PC-3 (cell line): ENCODE measurements around the gene SLC6A4. TPM values are rescaled to one million over a fixed set of nuclear protein-coding genes. Genes with fewer than 3 reads are reported as not detected.

Experiments used
- ATAC-seq: fragments of 200-7000 bp; cut with Tn5 transposase; 2 replicates; pipeline ENCODE4 v1.9.1; 2020; ENCODE audit warnings: mild to moderate bottlenecking, moderate library complexity
- BruUV-seq: library from RNA; stranded (reverse); fragments of 400-500 nt; replicated peaks from 2 replicates; lab custom pipeline; 2021; lab: Mats Ljungman, UMichigan
- CTCF ChIA-PET: fragments of 300-600 bp; sonication (Branson Sonifier 250); formaldehyde crosslinking; loops from one replicate; lab custom pipeline; 2022; ENCODE audit warnings: antibody characterized with exemption; lab: Charles Lee
- POLR2A ChIA-PET: fragments of 300-600 bp; sonication (Branson Sonifier 250); formaldehyde crosslinking; loops from one replicate; lab custom pipeline; 2022; ENCODE audit warnings: antibody characterized with exemption; ENCODE audit not compliant: unreplicated experiment; lab: Charles Lee
- DNase-seq: peaks from one replicate; pipeline ENCODE4 v3.0.0-alpha.2; 2015
- H2AFZ ChIP-seq: fragments of 300-600 bp; sonication (generic); 2 replicates; pipeline ENCODE4 v1.6.0; 2016; ENCODE audit warnings: antibody characterized with exemption, low read length
- H3F3A ChIP-seq: fragments of 300-600 bp; sonication (generic); one replicate; pipeline ENCODE4 v1.6.0; 2017; ENCODE audit warnings: antibody characterized with exemption, low read length, control low read depth, mild to moderate bottlenecking; ENCODE audit not compliant: unreplicated experiment
- H3K27ac ChIP-seq: fragments of 300-600 bp; sonication (generic); 2 replicates; pipeline ENCODE4 v1.5.1; 2016; ENCODE audit warnings: mild to moderate bottlenecking, low read length
- H3K27me3 ChIP-seq: fragments of 300-600 bp; sonication (generic); 2 replicates; pipeline ENCODE4 v1.6.1; 2016; ENCODE audit warnings: low read length, mixed read lengths
- H3K36me3 ChIP-seq: fragments of 300-600 bp; sonication (generic); 2 replicates; pipeline ENCODE4 v1.6.1; 2016; ENCODE audit warnings: low read depth, mixed run types, low read length, mixed read lengths
- H3K4me1 ChIP-seq: fragments of 300-600 bp; sonication (generic); 2 replicates; pipeline ENCODE4 v1.5.1; 2016; ENCODE audit warnings: low read length; ENCODE audit not compliant: insufficient read depth
- H3K4me2 ChIP-seq: fragments of 300-600 bp; sonication (generic); 2 replicates; pipeline ENCODE4 v1.6.0; 2016; ENCODE audit warnings: low read length
- H3K4me3 ChIP-seq: fragments of 300-600 bp; sonication (generic); 2 replicates; pipeline ENCODE4 v1.5.1; 2016; ENCODE audit warnings: mild to moderate bottlenecking, low read length, mixed read lengths
- H3K79me2 ChIP-seq: fragments of 300-600 bp; sonication (generic); 2 replicates; pipeline ENCODE4 v1.6.1; 2017; ENCODE audit warnings: low read length, mixed read lengths
- H3K9ac ChIP-seq: fragments of 300-600 bp; sonication (generic); 2 replicates; pipeline ENCODE4 v1.6.0; 2016; ENCODE audit warnings: mild to moderate bottlenecking, low read length
- H3K9me2 ChIP-seq: fragments of 300-600 bp; sonication (generic); replicated peaks from 2 replicates; pipeline ENCODE4 v1.6.1; 2016; ENCODE audit warnings: mixed run types, low read length, mixed read lengths
- H3K9me3 ChIP-seq: fragments of 300-600 bp; sonication (generic); 2 replicates; pipeline ENCODE4 v1.6.1; 2016; ENCODE audit warnings: low read length, mixed read lengths
- H4K20me1 ChIP-seq: fragments of 300-600 bp; sonication (generic); 2 replicates; pipeline ENCODE4 v1.6.1; 2016; ENCODE audit warnings: low read length, mixed read lengths
- EZH2 ChIP-seq: fragments of 300-600 bp; sonication (generic); IDR thresholded peaks from one replicate; pipeline ENCODE4 v1.6.1; 2017; ENCODE audit warnings: antibody characterized with exemption, mild to moderate bottlenecking, low read length; ENCODE audit not compliant: unreplicated experiment
- EZH2phosphoT487 ChIP-seq: fragments of 300-600 bp; sonication (generic); IDR thresholded peaks from 2 replicates; pipeline ENCODE4 v1.6.1; 2018; ENCODE audit warnings: mild to moderate bottlenecking, antibody characterized with exemption, low read length, borderline replicate concordance
- intact Hi-C: fragments of 100-400 bp; cut with micrococcal nuclease; formaldehyde crosslinking; loops from 2 replicates; pipeline ENCODE4 v1.9.0; 2023
- total RNA-seq: library from RNA; depleted of rRNA; stranded (reverse); fragments of >200 nt; gene quantifications from 2 replicates; pipeline ENCODE4 v1.2.3, GENCODE V29; 2014
- TF ChIP-seq, protein P1 (sequence below): fragments of 300-600 bp; sonication (generic); conservative IDR thresholded peaks from 2 replicates; pipeline ENCODE4 v1.5.1; 2017; ENCODE audit warnings: antibody characterized with exemption, low read depth, mild to moderate bottlenecking, low read length

Gene SLC6A4
- total RNA-seq, 1 experiment from 2014 or later: not detected

DNA sequence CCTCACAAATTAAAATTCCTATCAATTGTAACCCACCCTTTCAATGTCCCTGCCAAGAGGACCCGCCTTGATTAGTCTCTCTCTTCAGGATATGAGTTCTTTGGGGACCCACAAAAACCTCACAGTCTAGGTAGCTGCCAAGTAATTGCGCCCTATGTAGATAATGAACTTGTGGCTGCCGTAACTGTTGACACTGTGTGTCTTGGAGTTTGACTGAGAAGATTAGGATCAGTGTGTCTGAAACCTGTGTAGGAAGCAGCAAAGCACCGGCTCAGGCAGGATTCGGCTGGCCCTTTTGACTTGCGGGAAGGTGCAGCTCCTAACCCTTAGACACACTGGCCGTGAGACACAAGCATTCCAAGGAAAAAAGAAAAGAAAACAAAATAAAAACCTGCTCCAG is 17.8 kb upstream of the SLC6A4 start:
- Histone ChIP-seq H3K27ac (no peak overlapping the region), H3K9me2 (no peaks in the 10 kb centered on the region), H2AFZ (no peak overlapping the region), H3K79me2 (no peaks in the 10 kb centered on the region), H3K4me3 (no peak overlapping the region), H3K27me3 (no peaks in the 10 kb centered on the region), H3K9ac (no peak overlapping the region), H3K4me2 (no peak overlapping the region), H3K9me3 (no peaks in the 10 kb centered on the region), H3K4me1 (no peaks in the 10 kb centered on the region), H4K20me1 (no peaks in the 10 kb centered on the region), H3F3A (no peaks in the 10 kb centered on the region), H3K36me3 (peaks cover 3% of the 10 kb centered on the region; the same call in 1 of the 2 replicates)
- TF ChIP-seq EZH2 (no peak), EZH2phosphoT487 (no peak)
- TF ChIP-seq, protein P1, sequence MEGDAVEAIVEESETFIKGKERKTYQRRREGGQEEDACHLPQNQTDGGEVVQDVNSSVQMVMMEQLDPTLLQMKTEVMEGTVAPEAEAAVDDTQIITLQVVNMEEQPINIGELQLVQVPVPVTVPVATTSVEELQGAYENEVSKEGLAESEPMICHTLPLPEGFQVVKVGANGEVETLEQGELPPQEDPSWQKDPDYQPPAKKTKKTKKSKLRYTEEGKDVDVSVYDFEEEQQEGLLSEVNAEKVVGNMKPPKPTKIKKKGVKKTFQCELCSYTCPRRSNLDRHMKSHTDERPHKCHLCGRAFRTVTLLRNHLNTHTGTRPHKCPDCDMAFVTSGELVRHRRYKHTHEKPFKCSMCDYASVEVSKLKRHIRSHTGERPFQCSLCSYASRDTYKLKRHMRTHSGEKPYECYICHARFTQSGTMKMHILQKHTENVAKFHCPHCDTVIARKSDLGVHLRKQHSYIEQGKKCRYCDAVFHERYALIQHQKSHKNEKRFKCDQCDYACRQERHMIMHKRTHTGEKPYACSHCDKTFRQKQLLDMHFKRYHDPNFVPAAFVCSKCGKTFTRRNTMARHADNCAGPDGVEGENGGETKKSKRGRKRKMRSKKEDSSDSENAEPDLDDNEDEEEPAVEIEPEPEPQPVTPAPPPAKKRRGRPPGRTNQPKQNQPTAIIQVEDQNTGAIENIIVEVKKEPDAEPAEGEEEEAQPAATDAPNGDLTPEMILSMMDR: no peak
- ChIA-PET POLR2A (no interaction called here), CTCF (no interaction called here)
- BruUV-seq: no TSS peak
- DNase-seq: no peak
- no peak for ATAC-seq
- intact Hi-C loops: no loop called here

DNA sequence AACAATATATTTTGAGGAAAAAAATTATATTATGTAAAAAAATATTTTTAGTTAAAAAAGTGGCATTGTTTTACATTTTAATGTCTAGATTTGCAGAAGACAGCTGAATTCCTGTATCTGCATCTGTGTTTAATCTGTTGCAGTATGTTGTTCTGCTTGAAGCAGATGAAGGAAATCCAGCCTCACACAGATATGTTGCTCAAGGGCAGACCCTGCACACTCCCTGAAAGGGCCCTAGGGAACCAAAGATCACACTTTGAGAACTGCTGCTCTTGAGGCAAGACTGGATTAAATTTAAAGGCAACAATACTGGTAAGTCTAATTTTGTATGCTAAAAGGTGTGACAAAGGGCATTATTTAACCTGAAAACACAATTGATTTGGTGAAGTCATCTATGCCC is 16.4 kb upstream of the SLC6A4 start:
- H4K20me1 ChIP-seq: no peaks in the 10 kb centered on the region
- no peak for ATAC-seq
- no peak overlapping the region for H3K9ac ChIP-seq
- DNase-seq: no peak
- intact Hi-C loops: no loop called here
- H3K9me2 ChIP-seq: no peaks in the 10 kb centered on the region
- peaks cover 8% of the 10 kb centered on the region for H3K36me3 ChIP-seq
- H2AFZ ChIP-seq: no peak overlapping the region
- no peaks in the 10 kb centered on the region for H3K79me2 ChIP-seq
- H3K27me3 ChIP-seq: no peaks in the 10 kb centered on the region
- no peak overlapping the region for H3K27ac ChIP-seq
- H3F3A ChIP-seq: no peaks in the 10 kb centered on the region
- POLR2A ChIA-PET: no interaction called here
- TF ChIP-seq EZH2phosphoT487: no peak
- TF ChIP-seq, protein P1: no peak
- TF ChIP-seq EZH2: no peak
- no peak overlapping the region for H3K4me3 ChIP-seq
- CTCF ChIA-PET: no interaction called here
- H3K4me2 ChIP-seq: no peak overlapping the region
- no TSS peak for BruUV-seq
- no peaks in the 10 kb centered on the region for H3K9me3 ChIP-seq
- H3K4me1 ChIP-seq: no peaks in the 10 kb centered on the region

DNA sequence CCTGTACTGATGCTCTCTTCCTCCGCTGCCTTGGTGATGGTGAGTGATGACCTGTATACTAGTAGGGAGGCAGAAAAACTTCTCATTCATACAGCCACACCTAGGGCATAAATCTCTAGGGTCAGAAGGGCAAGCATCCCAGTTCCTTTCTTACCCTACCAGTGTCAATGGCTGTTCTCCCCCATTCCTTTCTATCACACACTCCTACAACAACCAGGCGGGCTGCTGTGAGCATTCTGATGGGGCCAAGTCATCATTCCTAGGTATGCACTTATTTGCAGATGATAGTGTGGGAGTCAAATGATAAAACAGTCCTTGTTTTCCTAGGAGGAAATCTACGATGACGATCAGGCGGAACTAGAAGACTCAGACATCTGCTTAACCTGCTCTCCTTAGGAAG is 14.0 kb upstream of the SLC6A4 start:
- intact Hi-C loops: no loop called here
- no peak overlapping the region for H3K27ac ChIP-seq
- POLR2A ChIA-PET: no interaction called here
- no peak overlapping the region for H2AFZ ChIP-seq
- no peaks in the 10 kb centered on the region for H3K9me2 ChIP-seq
- no peaks in the 10 kb centered on the region for H3K4me1 ChIP-seq
- no peak overlapping the region for H3K4me2 ChIP-seq
- no peaks in the 10 kb centered on the region for H3K27me3 ChIP-seq
- H3K79me2 ChIP-seq: no peaks in the 10 kb centered on the region
- peaks cover 10% of the 10 kb centered on the region for H3K36me3 ChIP-seq
- ATAC-seq: no peak
- H3K9ac ChIP-seq: no peak overlapping the region
- DNase-seq: no peak
- BruUV-seq: no TSS peak
- H3K9me3 ChIP-seq: no peaks in the 10 kb centered on the region
- CTCF ChIA-PET: no interaction called here
- H4K20me1 ChIP-seq: no peaks in the 10 kb centered on the region
- H3F3A ChIP-seq: no peaks in the 10 kb centered on the region
- no peak overlapping the region for H3K4me3 ChIP-seq
- TF ChIP-seq EZH2phosphoT487: no peak
- TF ChIP-seq EZH2: no peak
- TF ChIP-seq, protein P1: no peak
